ENCODE measurements around the gene SOBP.

Gene SOBP

GRCh38 chr6:107532706-107533105 lies 42.8 kb downstream of the SOBP start:
- Mint-ChIP-seq H3K27ac (no peak overlapping the region), H3K27me3 (no peaks in the 10 kb centered on the region), H3K4me1 (ENCODE audit: low read depth) (no peaks in the 10 kb centered on the region), H3K36me3 (no peaks in the 10 kb centered on the region), H3K9me3 (ENCODE audit: low read depth) (no peaks in the 10 kb centered on the region), H3K4me3 (no peak overlapping the region)

DNA sequence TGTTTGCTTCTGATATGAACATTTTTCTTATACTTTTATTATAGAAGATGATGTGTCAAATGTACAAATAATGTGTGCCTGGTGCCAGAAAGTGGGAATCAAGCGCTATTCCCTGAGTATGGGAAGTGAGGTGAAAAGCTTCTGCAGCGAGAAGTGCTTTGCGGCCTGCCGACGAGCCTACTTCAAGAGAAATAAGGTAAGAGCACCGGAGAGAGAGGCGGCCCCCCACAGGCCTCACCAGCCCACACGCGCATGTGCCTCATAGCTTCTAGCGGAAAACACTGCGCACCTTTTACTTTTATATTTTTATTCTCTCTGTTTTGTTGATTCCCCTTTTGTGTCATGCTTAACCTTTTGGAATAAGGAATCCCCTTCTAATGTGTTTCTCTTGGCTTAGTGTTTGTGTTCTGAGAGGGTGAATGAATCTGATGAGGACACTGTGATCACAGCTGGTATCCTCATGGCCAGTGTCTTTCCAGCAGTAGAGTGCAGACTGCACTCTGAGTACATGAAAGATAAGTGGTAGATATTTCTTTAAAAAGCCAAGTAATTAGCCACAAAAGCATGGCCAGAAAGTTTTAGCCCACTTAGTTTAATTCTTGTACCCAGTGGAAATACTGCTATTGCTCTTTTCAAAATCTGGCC lies 43.6 kb downstream of the SOBP start:
- no peak overlapping the region for H3K4me3 Mint-ChIP-seq
- H3K9me3 Mint-ChIP-seq (ENCODE audit: low read depth), result no peaks in the 10 kb centered on the region
- no peaks in the 10 kb centered on the region for H3K36me3 Mint-ChIP-seq
- H3K27me3 Mint-ChIP-seq, result no peaks in the 10 kb centered on the region
- H3K4me1 Mint-ChIP-seq (ENCODE audit: low read depth), result no peaks in the 10 kb centered on the region
- no peak overlapping the region for H3K27ac Mint-ChIP-seq

GRCh38 chr6:107534571-107535141 lies 44.7 kb downstream of the SOBP start:
- no peaks in the 10 kb centered on the region for H3K27me3 Mint-ChIP-seq
- H3K27ac Mint-ChIP-seq, result no peak overlapping the region
- no peaks in the 10 kb centered on the region for H3K4me1 Mint-ChIP-seq (ENCODE audit: low read depth)

DNA sequence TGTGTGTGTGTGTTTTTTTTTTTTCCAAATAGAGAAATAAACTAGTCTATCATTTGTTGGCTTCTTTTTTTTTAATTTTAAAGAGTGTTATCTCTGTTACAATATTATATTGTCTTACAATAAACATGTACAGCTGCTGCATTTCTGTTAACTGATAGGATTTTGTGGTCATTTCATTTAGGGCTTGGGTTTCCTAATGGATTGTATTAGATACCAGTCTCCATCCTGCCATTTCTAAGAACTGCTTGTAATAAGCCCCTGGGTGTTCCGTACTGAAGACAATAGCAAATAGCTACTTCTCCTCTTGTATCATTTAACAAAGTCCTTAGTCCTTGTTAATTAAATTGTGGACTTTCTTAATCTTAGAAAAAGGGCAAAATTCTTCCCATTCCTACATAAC lies 45.7 kb downstream of the SOBP start:
- no peaks in the 10 kb centered on the region for H3K4me1 Mint-ChIP-seq (ENCODE audit: low read depth)
- H3K9me3 Mint-ChIP-seq (ENCODE audit: low read depth), result no peaks in the 10 kb centered on the region
- no peak overlapping the region for H3K27ac Mint-ChIP-seq
- H3K27me3 Mint-ChIP-seq, result no peaks in the 10 kb centered on the region
- no peak overlapping the region for H3K4me3 Mint-ChIP-seq
- H3K36me3 Mint-ChIP-seq, result no peaks in the 10 kb centered on the region

More at GRCh38 chr6:107534571-107535141, 44.7 kb downstream of the SOBP start:
- no peaks in the 10 kb centered on the region for H3K36me3 Mint-ChIP-seq
- H3K4me3 Mint-ChIP-seq, result no peak overlapping the region
- H3K9me3 Mint-ChIP-seq (ENCODE audit: low read depth), result no peaks in the 10 kb centered on the region

GRCh38 chr6:107536180-107536961 lies 46.5 kb downstream of the SOBP start:
- Mint-ChIP-seq H3K27ac (no peak overlapping the region), H3K27me3 (no peaks in the 10 kb centered on the region), H3K36me3 (no peaks in the 10 kb centered on the region), H3K4me1 (ENCODE audit: low read depth) (no peaks in the 10 kb centered on the region), H3K4me3 (no peak overlapping the region), H3K9me3 (ENCODE audit: low read depth) (no peaks in the 10 kb centered on the region)

DNA sequence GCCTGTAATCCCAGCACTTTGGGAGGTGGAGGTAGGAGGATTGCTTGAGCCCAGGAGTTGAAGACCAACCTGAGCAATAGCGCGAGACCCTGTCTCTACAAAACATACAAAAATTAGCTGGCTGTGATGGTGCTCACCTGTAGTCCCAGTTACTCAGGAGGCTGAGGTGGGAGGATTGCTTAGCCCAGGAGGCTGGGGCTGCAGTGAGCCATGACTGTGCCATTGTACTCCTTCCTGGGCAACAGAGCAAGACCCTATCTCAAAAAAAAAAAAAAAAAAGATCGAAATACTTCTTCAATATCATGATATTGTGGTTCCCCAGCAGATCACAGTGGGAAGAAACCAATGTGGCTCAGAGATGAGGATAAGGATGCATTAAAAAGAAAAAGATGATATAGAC lies 47.6 kb downstream of the SOBP start:
- H3K9me3 Mint-ChIP-seq (ENCODE audit: low read depth), result no peaks in the 10 kb centered on the region
- H3K4me3 Mint-ChIP-seq, result no peak overlapping the region
- no peaks in the 10 kb centered on the region for H3K4me1 Mint-ChIP-seq (ENCODE audit: low read depth)
- peaks cover 3% of the 10 kb centered on the region for H3K27me3 Mint-ChIP-seq
- no peak overlapping the region for H3K27ac Mint-ChIP-seq
- H3K36me3 Mint-ChIP-seq, result no peaks in the 10 kb centered on the region

DNA sequence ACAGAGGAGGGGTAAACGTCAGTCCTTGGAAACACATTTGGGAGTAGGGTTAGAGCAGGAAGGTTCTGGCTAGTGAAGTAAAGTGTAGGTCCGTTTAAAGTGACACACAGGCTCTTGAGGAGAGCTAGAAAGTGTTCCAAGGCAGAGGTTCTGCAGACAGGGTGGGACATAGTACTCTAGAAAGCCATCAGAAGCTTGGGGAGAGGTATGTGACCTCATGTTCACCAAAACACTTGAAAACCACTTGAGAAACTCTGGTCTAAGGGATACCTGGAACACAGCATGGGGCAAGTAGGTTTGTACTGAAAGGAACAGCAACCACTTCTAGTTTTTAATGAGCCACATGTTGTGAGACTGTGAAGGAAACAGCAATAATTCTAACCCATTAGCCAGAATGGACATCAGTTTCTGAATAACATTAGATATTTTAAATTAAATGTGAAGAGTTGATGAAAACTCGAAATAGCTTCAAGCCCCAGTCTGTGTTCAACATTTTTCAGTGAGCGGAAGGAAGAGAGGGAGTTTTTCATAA lies 49.0 kb downstream of the SOBP start:
- no peak overlapping the region for H3K4me3 Mint-ChIP-seq
- H3K4me1 Mint-ChIP-seq (ENCODE audit: low read depth), result no peaks in the 10 kb centered on the region
- no peaks in the 10 kb centered on the region for H3K9me3 Mint-ChIP-seq (ENCODE audit: low read depth)
- H3K36me3 Mint-ChIP-seq, result no peaks in the 10 kb centered on the region
- H3K27ac Mint-ChIP-seq, result no peak overlapping the region
- peaks cover 3% of the 10 kb centered on the region for H3K27me3 Mint-ChIP-seq

DNA sequence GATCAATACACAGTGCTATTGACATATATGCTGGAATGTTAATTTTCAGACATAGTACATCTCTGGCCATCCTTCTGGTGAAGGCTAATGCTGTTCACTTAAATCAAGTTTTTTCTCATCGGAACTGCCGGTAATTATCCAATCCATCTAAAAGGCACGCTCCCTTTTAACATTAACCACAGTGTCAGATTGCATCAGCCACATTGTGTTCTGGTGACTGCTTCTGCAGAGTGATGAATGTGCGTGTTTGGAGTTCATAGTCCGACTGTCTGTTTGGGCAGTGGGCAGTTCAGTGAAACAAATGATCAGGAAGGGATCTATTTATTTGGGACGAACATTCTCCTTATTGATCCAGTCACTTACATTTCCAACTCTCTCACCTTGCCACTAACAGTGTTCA lies 49.5 kb downstream of the SOBP start:
- Mint-ChIP-seq H3K27ac (no peak overlapping the region), H3K36me3 (peaks cover 2% of the 10 kb centered on the region), H3K4me1 (ENCODE audit: low read depth) (no peaks in the 10 kb centered on the region), H3K4me3 (no peak overlapping the region), H3K27me3 (peaks cover 5% of the 10 kb centered on the region), H3K9me3 (ENCODE audit: low read depth) (no peaks in the 10 kb centered on the region)

DNA sequence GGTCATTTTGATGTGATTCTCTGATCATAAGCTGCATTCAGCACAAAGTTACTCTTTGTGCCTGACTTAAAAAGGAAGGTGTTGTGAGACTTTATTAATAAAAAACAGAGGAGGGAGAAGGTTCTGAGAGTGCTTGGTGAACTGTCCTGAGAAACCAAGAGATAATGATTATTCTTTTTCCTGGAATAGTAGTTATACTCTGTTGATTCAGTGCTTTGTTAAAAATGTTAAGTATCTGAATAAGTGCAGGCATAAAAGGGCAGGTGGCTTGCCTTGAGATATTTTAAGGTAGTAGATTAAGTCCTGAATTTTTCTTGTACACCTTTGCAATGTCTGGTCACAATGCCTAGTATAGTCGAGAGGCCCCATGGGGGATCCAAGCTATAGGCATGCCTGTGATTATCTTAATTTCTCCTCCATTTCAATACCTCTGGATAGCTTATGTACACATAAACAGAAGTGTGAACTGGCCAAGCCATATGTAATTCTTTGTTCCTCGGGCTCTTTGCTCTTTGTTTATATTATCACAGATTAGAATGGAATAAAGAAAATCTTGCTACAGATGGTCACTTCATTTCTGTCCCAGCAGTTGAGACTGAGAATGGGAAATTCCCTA lies 50.0 kb downstream of the SOBP start:
- Mint-ChIP-seq H3K9me3 (ENCODE audit: low read depth) (no peaks in the 10 kb centered on the region), H3K27me3 (peaks cover 5% of the 10 kb centered on the region)

GRCh38 chr6:107540465-107540857 lies 50.5 kb downstream of the SOBP start:
- Mint-ChIP-seq H3K36me3 (peaks cover 2% of the 10 kb centered on the region), H3K27me3 (peaks cover 8% of the 10 kb centered on the region), H3K4me1 (ENCODE audit: low read depth) (no peaks in the 10 kb centered on the region), H3K4me3 (no peak overlapping the region), H3K27ac (no peak overlapping the region), H3K9me3 (ENCODE audit: low read depth) (no peaks in the 10 kb centered on the region)

More for the DNA sequence above, 50.0 kb downstream of the SOBP start:
- Mint-ChIP-seq H3K27ac (no peak overlapping the region), H3K36me3 (peaks cover 2% of the 10 kb centered on the region), H3K4me1 (ENCODE audit: low read depth) (no peaks in the 10 kb centered on the region), H3K4me3 (no peak overlapping the region)

DNA sequence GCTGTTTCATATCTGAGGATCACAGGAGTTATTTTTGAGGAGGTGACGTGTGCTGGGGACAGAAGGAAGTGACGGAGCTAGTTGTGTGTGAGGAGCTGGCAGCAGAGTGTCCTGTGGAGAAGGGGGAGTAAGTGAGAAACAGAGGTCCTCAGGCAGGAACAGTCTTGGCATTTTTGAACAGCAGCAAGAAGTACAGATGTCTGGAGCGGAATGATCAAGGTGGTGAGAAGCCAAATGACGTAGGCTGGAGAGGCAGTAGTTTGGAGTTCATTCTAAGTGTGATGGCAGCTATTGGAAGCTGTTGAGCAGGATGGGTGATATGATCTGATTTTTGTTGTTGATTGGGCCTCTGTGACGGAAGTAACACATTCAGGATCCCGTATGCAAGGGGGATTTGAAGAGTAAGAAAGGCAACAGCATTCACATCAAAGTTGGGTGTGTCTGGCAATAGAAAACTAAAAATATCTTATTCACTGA lies 52.3 kb downstream of the SOBP start:
- Mint-ChIP-seq H3K36me3 (peaks cover 2% of the 10 kb centered on the region), H3K4me3 (no peak overlapping the region), H3K9me3 (ENCODE audit: low read depth) (no peaks in the 10 kb centered on the region), H3K27ac (no peak overlapping the region), H3K27me3 (peaks cover 8% of the 10 kb centered on the region), H3K4me1 (ENCODE audit: low read depth) (no peaks in the 10 kb centered on the region)

- Mint-ChIP-seq H3K4me3 (no peak overlapping the region), H3K4me1 (ENCODE audit: low read depth) (no peaks in the 10 kb centered on the region), H3K9me3 (ENCODE audit: low read depth) (no peaks in the 10 kb centered on the region), H3K27me3 (peaks cover 8% of the 10 kb centered on the region), H3K36me3 (peaks cover 2% of the 10 kb centered on the region), H3K27ac (no peak overlapping the region)
Observed at GRCh38 chr6:107543088-107543487, 53.2 kb downstream of the SOBP start.

- Mint-ChIP-seq H3K4me1 (ENCODE audit: low read depth) (no peaks in the 10 kb centered on the region), H3K4me3 (no peak overlapping the region), H3K27me3 (peaks cover 8% of the 10 kb centered on the region), H3K36me3 (peaks cover 2% of the 10 kb centered on the region), H3K9me3 (ENCODE audit: low read depth) (no peaks in the 10 kb centered on the region), H3K27ac (no peak overlapping the region)
Observed at GRCh38 chr6:107543567-107543966, 53.6 kb downstream of the SOBP start.

DNA sequence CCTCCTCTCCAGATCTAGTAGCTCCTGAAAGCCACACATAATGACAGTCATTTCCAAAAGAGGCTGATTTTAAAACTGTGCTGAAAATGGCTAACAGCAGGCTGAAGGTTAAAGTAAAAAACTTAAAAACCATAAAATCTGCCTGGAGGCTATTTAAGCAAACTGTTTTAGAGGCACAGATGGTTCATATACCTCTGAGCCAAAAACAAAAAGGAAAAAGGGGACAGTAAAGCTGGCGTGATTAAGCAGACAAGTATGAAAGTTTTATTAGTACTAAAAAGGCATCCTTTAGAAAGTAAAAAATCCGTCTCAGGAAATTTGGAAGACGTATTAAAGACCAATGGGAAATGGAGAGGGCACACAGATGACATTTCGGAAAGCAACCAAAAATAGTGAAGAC lies 55.8 kb downstream of the SOBP start:
- H3K4me3 Mint-ChIP-seq, result no peak overlapping the region
- no peaks in the 10 kb centered on the region for H3K4me1 Mint-ChIP-seq (ENCODE audit: low read depth)
- peaks cover 8% of the 10 kb centered on the region for H3K27me3 Mint-ChIP-seq
- H3K27ac Mint-ChIP-seq, result no peak overlapping the region
- peaks cover 2% of the 10 kb centered on the region for H3K36me3 Mint-ChIP-seq
- H3K9me3 Mint-ChIP-seq (ENCODE audit: low read depth), result no peaks in the 10 kb centered on the region

Measured in activated naive CD8-positive, alpha-beta T cell (primary cell).